Activated T-helper 1 cell treated with Interleukin-2 at 50 U/mL for 16 hours (primary cell): ENCODE data around the gene LRRC4B.
A peak's percentile ranks its signal among the peaks of the same experiment; 100 is the strongest.

Source experiments
- DNase-seq: peaks from one replicate; pipeline ENCODE4 v3.0.0-alpha.2; 2020; ENCODE audit warnings: low read depth

Gene LRRC4B

GRCh38 chr19:50570997-50571396 is 2.8 kb upstream of the LRRC4B start:
- DNase-seq: no peak

DNA sequence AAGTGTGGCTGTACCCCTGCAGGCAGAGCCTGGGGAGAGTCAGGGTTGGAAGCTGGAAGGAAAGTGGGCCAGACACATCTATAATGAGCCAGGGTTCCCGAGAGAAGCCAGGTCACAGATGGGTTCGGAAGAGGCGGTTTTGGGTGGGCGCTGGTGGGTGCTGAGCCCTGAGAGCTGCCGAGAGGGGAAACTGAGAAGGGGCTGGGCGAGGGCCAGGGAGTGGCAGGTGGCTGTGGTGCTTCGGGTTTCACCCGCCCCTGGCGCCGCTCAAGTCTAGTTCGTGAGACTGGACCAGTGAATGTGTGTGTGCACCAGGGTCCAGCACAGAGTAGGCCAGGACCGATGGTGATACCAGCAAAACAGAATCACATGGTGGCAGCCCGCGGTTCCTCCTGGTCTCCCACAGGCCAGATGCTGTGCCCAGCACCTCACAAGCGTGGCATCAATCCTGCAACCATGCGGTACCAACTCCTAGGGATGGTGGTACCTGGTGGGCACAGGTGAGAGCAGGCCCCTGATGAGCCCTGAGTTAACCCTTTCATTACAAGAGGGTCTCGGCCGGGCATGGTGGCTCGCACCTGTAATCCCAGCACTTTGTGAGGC is 1.8 kb upstream of the LRRC4B start:
- DNase-seq: no peak

DNA sequence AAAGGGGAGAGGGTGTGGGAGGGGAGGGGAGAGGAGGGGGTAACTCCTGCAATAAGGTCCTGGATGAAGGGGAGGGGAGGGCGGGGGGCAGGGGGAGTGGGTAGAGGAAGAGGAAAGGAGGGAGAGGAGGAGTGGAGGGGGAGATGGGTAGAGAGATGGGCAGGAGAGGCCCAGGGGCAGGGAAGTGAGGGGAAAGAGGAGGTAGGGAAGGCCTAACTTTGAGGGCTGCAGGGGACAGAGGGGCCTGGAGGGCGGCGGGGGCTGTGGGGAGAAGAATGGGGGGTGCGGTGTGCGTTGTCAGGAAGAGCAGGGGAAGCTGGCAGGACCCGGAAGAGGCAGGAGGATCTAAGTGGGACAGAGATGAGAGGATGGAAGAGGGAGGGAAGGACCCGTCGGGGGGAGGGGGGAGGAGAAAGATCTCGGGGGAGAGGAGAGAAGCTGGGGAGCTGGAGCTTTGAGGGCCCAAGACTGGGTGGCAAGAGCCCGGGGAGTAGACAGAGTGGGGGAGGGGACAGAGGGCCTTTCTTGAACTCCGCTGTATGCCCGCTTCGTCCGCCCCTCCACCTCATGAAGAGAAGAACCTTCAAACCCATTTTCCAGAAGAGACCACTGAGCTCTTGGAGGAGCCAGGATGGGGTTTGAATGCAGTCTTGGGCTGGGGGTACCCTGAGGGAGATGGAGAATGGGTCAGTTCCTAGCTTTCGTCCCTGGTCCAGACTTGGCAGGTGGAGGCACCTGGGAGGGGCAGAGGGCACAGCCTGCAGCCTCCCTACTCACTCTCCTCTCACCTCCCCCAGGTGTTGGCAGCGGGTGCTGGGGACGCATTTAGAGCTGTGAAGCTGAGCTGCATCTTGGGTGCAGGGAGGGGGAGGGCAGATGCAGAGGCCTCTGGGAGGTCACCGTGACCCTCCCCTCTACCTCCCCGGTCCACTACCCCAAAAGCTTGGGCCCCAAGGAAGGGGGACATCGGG is 778 bp upstream of the LRRC4B start:
- no peak for DNase-seq

DNA sequence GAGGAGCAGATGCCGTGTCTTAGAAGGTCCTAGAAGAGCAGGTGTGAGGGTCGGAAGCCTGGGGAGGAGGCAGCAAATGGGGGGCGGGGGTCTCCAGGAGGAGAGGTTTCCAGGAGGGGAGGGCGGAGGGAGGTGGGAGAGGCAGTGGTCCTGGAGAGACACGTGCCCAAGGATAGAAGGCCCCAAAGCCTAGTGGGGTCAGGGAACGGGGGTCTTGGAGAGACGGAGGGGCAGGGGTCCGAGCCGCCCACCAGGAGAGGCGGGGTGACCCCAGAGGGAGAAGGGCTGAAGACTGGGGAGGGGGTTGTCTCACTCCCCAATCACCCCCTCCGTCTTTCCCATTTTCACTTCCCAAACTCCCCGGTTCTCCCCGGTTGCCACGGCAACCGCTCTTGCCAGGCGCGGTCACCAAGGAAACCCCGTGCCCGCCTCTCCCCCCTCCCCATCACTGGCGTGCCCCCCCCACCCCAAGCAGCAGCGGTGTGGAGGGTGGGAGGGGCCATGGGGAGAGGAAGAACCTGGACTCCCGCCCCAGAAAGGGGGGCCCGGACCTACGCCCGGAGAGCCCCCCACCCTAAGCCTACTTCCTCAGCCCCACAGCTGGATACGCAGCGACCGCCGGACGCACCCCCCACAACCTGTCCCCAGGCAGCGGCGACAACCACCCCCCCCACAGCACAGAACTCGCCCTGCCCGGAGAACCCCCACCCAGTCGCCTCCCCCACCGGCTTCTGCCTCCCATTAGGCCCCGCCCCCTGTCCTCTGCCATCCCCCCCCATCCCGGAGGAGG is 988 bp downstream of the LRRC4B start:
- no peak for DNase-seq

DNA sequence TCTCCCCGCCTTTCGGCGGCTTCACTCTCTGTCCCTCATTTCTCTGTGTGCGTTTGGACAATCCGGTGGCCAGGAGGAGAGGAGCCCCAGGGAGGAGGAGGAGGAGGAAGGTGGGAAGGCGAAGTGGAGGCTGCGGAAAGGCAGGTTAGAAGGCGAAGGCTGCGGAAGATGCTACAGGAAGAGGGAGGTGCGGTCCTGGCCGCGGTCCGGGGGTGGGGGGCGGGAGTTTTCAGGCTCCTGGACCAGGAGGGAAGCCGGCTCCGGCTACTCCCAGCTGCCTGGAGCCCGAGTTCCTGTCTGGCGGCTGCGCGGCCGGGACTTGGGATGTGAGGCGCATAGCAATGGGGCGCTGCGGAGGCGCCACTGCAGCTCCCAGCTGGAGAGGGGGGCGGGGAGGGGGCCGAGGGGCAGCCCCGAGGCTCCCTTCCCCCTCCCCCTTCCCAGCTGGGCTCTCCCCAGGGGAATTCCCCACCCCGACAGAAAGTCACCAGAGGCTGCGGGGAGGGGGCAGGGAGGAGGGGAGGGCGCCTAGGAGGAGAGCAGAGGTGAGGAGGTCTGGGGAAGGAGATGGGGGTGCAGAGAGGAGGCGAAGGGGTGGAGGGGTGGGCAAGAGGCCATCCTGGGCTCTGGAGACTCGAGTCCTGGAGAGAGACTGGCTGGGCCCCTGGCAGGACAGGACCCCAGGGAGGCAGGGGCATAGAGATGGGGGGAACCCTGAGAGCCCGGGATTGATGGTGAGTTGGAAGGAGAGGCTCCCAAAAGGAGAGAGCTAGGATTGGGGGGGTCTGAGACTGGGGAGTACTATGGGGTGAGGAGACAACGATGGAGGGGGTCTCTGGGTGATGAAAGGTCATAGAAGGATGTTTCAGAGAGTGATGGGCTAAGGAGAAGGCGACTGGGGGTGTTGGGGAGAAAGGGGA is 2.0 kb downstream of the LRRC4B start:
- no peak for DNase-seq

GRCh38 chr19:50564229-50565105 is 3.8 kb downstream of the LRRC4B start:
- no peak for DNase-seq

DNA sequence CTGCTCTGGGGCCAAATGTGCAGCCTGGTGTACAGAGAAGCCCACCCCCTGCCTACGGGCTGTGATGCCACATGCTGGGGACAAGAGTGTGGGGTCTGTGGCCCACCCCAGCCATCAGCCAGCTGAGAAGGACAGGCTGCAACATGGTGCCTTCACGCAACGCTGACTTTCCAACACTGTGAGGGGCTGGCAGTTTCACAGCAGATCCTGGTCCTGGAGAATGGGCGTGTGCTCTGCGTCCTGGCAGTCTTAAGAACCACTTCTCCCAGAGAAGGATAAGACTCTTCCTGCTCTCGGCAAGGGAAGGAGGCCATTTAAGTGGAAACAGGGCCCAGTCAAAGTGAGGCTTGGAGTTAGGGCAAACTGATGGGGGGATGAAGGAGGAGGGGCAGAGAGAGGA is 4.6 kb downstream of the LRRC4B start:
- DNase-seq: no peak

DNA sequence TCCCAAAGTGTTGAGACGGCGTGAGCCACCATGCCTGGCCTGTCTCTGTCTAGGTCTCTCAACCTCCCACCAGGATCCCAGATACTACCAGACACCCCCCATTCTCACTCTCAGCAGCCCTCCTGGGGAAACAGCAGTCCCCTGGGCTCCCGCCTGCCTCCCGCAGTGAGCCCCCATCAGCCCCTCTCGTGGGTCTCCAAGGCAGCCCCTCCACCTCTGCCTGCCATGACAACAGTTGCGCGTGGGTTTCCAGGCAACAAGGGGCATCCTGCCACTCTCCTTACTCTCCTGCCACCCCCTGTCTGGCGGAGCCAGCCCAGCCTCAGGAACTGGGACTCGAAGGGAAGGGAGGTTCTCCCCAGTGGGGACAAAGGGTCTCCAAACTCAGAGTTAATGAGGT is 5.2 kb downstream of the LRRC4B start:
- no peak for DNase-seq

GRCh38 chr19:50562329-50562728 is 5.9 kb downstream of the LRRC4B start:
- DNase-seq: no peak

DNA sequence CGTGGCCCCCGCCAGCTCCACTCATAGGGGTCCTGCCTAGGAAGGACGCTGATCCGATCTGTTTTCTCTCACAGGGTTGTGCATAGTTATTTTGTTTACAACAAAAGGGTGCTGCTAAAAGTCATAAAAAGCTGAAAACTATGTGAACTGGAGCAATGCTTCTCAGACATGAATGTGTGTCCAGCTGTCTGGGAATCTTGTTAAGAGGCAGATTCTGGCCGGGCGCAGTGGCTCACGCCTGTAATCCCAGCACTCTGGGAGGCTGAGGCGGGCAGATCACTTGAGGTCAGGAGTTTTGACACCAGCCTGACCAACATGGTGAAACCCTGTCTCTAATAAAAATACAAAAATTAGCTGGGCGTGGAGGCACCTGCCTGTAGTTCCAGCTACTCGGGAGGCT is 8.6 kb downstream of the LRRC4B start:
- no peak for DNase-seq

DNA sequence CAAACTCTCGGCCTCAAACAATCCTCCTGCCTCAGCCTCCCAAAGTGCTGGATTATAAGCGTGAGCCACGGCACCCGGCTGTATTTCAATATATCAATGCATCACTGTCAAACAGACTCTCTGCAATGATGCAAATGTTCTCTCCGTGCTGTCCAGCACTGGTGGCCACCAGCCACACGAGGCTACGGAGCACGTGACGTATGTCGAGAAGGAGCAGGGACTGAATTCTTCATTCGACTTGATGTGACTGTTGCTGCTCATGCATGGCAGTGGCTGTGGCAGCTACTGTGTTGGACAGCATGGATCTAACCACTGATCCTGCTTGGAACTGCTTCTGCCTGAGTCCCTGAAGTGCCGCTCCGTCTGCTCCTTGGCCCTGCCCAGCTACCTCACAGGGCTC is 9.8 kb downstream of the LRRC4B start:
- no peak for DNase-seq

DNA sequence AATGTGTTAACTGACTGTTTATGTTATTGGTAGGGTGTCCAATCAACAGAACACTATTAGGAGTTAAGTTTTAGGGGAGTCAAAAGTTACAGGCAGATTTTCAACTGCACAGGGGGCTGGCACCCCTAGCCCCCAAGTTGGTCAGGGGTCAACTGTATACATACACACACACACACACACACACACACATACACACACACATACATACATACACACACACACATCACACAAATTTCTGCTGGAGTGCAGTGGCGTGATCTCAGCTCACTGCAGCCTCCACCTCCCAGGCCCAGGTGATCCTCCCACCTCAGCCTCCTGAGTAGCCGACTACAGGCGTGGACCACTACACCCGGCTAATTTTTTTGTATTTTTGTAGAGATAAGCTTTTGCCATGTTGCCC is 10.2 kb downstream of the LRRC4B start:
- DNase-seq: no peak

DNA sequence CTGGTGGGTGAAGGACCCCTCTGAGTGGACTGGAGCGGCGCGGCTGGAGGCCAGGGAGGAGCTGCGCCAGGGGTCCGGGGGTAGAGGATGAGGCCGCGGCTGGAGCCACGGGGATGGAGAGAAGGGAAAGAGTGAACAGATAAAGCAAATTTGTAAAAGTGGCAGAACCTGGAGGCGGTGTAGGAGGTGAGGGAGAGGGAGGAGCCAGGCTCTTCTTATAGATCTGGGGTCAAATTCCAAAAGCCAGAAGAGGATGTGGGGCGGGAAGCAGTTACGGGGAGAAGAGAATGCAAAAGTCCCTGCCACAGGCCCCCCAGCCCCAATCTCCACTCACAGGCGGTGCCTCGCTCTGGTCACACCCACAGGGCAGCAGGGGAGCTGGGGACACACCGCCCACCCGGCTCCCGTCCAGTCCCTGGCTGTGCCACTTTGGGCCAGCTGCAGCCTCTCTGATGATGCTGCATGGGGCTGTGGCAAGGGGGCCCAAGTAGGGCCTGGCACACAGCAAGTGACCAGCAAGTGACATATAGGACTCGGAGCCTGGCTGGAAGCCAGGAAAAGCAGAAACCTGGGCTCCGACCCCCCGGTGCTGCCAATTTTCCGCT is 11.1 kb downstream of the LRRC4B start:
- DNase-seq: no peak

- DNase-seq: peak; percentile 39
These were observed 11.8 kb downstream of the LRRC4B start for GRCh38 chr19:50556282-50557008.

DNA sequence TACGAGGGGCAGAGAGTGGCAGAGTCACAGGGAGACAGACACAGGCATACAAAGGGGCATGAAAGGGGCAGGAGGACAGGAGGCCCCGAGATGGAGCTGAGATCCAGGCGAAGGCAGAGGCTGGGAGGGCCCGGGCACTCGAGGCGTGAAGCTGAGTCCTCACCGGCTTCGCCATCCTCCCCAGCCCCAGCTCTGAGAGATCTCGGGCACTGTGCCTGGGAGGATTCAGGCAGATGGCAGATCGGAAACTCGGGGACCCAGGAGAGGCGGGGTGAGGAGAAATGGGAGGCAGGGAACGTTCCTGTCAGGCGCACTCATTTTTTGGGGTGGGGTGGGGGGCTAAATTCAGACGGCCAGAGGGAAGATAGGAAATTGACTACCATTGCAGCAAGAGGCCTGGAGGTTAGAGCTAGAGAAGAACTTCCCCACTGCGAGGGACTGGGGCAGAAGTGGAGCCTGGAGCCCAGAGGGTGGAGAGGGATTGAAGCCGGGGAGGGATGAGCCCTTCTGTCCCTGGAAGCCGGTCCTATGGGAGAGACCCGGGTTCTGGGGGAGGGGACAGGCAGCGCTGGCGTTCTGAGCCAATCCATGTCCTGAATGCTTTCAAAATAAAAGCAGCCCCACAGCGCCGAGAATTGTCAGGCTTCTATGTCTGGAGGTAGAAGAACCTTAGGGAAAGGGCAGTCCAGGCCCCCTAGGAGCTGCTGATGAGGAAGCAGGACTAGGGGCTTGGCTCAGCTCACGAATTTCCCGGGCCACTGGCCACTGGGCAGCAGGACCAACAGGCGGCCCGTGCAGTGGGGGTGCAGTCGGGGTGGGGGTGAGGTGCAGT is 12.6 kb downstream of the LRRC4B start:
- no peak for DNase-seq

- DNase-seq: no peak
These were observed 13.2 kb downstream of the LRRC4B start for GRCh38 chr19:50555033-50555432.

- no peak for DNase-seq
These were observed 14.0 kb downstream of the LRRC4B start for GRCh38 chr19:50554212-50554611.

- DNase-seq: no peak
These were observed 15.0 kb downstream of the LRRC4B start for GRCh38 chr19:50553134-50553703.
